HepG2 (cell line): ENCODE results near the gene ACTN4. TPM values are rescaled to one million over a fixed set of nuclear protein-coding genes. Genes with fewer than 3 reads are reported as not detected.

ENCODE experiments used
- CEBPG ChIP-seq: IDR thresholded peaks from 2 replicates; pipeline ENCODE4 v1.6.1; 2016
- ERF ChIP-seq: IDR thresholded peaks from 2 replicates; pipeline ENCODE4 v1.6.1; 2018; ENCODE audit warnings: missing biosample characterization, missing genetic modification reagents
- HNRNPUL1 ChIP-seq: fragments of 200-400 bp; formaldehyde crosslinking; IDR thresholded peaks from 2 replicates; pipeline ENCODE4 v1.6.1; 2017; ENCODE audit warnings: low read depth, mild to moderate bottlenecking, low read length, moderate library complexity
- JDP2 ChIP-seq: sonication (generic); formaldehyde crosslinking; IDR thresholded peaks from 2 replicates; pipeline ENCODE4 v1.8.1; 2022; ENCODE audit warnings: missing genetic modification reagents, borderline replicate concordance
- MAFF ChIP-seq: IDR thresholded peaks from 2 replicates; pipeline ENCODE4 v1.6.1; 2011; ENCODE audit warnings: low read depth, low read length, improper control_type of control experiment
- NKX3-1 ChIP-seq: sonication (generic); formaldehyde crosslinking; IDR thresholded peaks from 2 replicates; pipeline ENCODE4 v1.5.0; 2020; ENCODE audit warnings: missing genetic modification reagents
- NR0B2 ChIP-seq: sonication (generic); formaldehyde crosslinking; IDR thresholded peaks from 2 replicates; pipeline ENCODE4 v1.4.0; 2020; ENCODE audit warnings: mild to moderate bottlenecking, missing genetic modification reagents
- PHF20 ChIP-seq: sonication (generic); formaldehyde crosslinking; IDR thresholded peaks from 2 replicates; pipeline ENCODE4 v1.5.0; 2020; ENCODE audit warnings: mild to moderate bottlenecking, missing genetic modification reagents
- PHF5A ChIP-seq: IDR thresholded peaks from one replicate; pipeline ENCODE4 v1.6.1; 2018; ENCODE audit warnings: low read depth, missing genetic modification reagents; ENCODE audit not compliant: unreplicated experiment
- SP1 ChIP-seq, 2 experiments: fragments of 450-650 bp in 1 of 2; sonication (generic) in 1 of 2; formaldehyde crosslinking in 1 of 2; IDR thresholded peaks; 2 replicates each; pipeline versions ENCODE4 v1.4.0 to v1.6.1; 2016 to 2020; ENCODE audit warnings: missing genetic modification reagents in 1 of 2
- SRSF4 ChIP-seq: fragments of 200-400 bp; formaldehyde crosslinking; IDR thresholded peaks from one replicate; pipeline ENCODE4 v1.6.1; 2018; ENCODE audit warnings: mild to moderate bottlenecking, low read depth, low read length, moderate library complexity; ENCODE audit not compliant: poor library complexity, severe bottlenecking
- TBL1XR1 ChIP-seq: fragments of 150-350 bp; IDR thresholded peaks from 2 replicates; pipeline ENCODE4 v1.6.1; 2014; ENCODE audit warnings: borderline replicate concordance, low read length; ENCODE audit not compliant: partially characterized antibody
- U2AF2 ChIP-seq: fragments of 200-400 bp; formaldehyde crosslinking; IDR thresholded peaks from 2 replicates; pipeline ENCODE4 v1.6.1; 2017; ENCODE audit warnings: low read depth, mild to moderate bottlenecking, low read length
- UBTF ChIP-seq: sonication (generic); formaldehyde crosslinking; IDR thresholded peaks from 2 replicates; pipeline ENCODE4 v1.4.0; 2020; ENCODE audit warnings: mild to moderate bottlenecking, missing genetic modification reagents
- ZIK1 ChIP-seq: sonication (generic); formaldehyde crosslinking; IDR thresholded peaks from 2 replicates; pipeline ENCODE4 v1.5.0; 2020; ENCODE audit warnings: mild to moderate bottlenecking, low read depth, missing genetic modification reagents, borderline replicate concordance
- ZNF124 ChIP-seq: sonication (generic); formaldehyde crosslinking; IDR thresholded peaks from 2 replicates; pipeline ENCODE4 v1.4.0; 2020; ENCODE audit warnings: missing genetic modification reagents
- ZNF276 ChIP-seq: sonication (generic); formaldehyde crosslinking; IDR thresholded peaks from 2 replicates; pipeline ENCODE4 v1.4.0; 2020; ENCODE audit warnings: mild to moderate bottlenecking, low read depth, missing genetic modification reagents
- ZNF367 ChIP-seq: sonication (generic); formaldehyde crosslinking; IDR thresholded peaks from 2 replicates; pipeline ENCODE4 v1.4.0; 2020; ENCODE audit warnings: missing genetic modification reagents, borderline replicate concordance
- ZNF484 ChIP-seq: sonication (generic); formaldehyde crosslinking; IDR thresholded peaks from 2 replicates; pipeline ENCODE4 v1.5.1; 2020; ENCODE audit warnings: mild to moderate bottlenecking, low read depth, missing genetic modification reagents, borderline replicate concordance
- ZNF543 ChIP-seq: sonication (generic); formaldehyde crosslinking; IDR thresholded peaks from 2 replicates; pipeline ENCODE4 v1.4.0; 2020; ENCODE audit warnings: mild to moderate bottlenecking, missing genetic modification reagents
- ZNF557 ChIP-seq: sonication (generic); formaldehyde crosslinking; IDR thresholded peaks from 2 replicates; pipeline ENCODE4 v1.4.0; 2020; ENCODE audit warnings: missing genetic modification reagents
- ZNF761 ChIP-seq: sonication (generic); formaldehyde crosslinking; conservative IDR thresholded peaks from 2 replicates; pipeline ENCODE4 v1.4.0; 2020; ENCODE audit warnings: mild to moderate bottlenecking, missing genetic modification reagents
- ZNF773 ChIP-seq: sonication (generic); formaldehyde crosslinking; IDR thresholded peaks from 2 replicates; pipeline ENCODE4 v1.4.0; 2020; ENCODE audit warnings: missing genetic modification reagents, borderline replicate concordance
- ZNF83 ChIP-seq: sonication (generic); formaldehyde crosslinking; IDR thresholded peaks from 2 replicates; pipeline ENCODE4 v1.4.0; 2020; ENCODE audit warnings: missing genetic modification reagents, mild to moderate bottlenecking, borderline replicate concordance
- polyA plus RNA-seq, 8 experiments: library from polyadenylated mRNA; depleted of rRNA in 3 of 8; stranded (reverse) in 7 of 8; unstranded in 1 of 8; fragments of >200 nt; fragmentation: Illumina TruSeq in 4 of 8; extraction: Trizol in 4 of 8; gene quantifications; 2 replicates each; pipeline versions ENCODE4 v1.2.1 to v1.2.3, GENCODE V29; 2011 to 2016; ENCODE audit warnings: low read depth in 4 of 8, missing spikeins in 1 of 8, mixed read lengths in 1 of 8; ENCODE audit not compliant: insufficient read depth in 1 of 8
- total RNA-seq, 5 experiments: library from RNA; depleted of rRNA; stranded (reverse); fragments of >200 nt; fragmentation: Illumina TruSeq; extraction: Trizol; gene quantifications; 2 replicates each; pipeline ENCODE4 v1.2.3, GENCODE V29; 2016; ENCODE audit warnings: low read depth in 1 of 5

Gene ACTN4
- total and polyA plus RNA-seq, 2 of the 13 experiments (the other 11 are each of a cell fraction or from before 2014, with no cell fraction given): 171 to 192 TPM

GRCh38 chr19:38759590-38760003, 112.1 kb downstream of the ACTN4 start (continued):
- peak; percentile 75; the same call in 1 of the 2 replicates for TF ChIP-seq ERF (CRISPR knock-in tag)
- TF ChIP-seq TBL1XR1: peak; percentile 23
- TF ChIP-seq HNRNPUL1: no peak
- 0 out of 2 replicates have a peak, but pooled peaks have one; percentile 14 for TF ChIP-seq MAFF
- TF ChIP-seq ZNF543 (CRISPR knock-in tag): no peak
- TF ChIP-seq UBTF (CRISPR knock-in tag): no peak
- TF ChIP-seq ZNF773 (CRISPR knock-in tag): no peak
- peak; percentile 24 for TF ChIP-seq PHF5A (CRISPR knock-in tag)
- TF ChIP-seq JDP2 (CRISPR knock-in tag): no peak
- no peak for TF ChIP-seq ZNF761 (CRISPR knock-in tag)
- no peak for TF ChIP-seq ZNF557 (CRISPR knock-in tag)
- TF ChIP-seq CEBPG (CRISPR knock-in tag): peak; percentile 87
- 0 out of 2 replicates have a peak, but pooled peaks have one; percentile 56 for TF ChIP-seq NKX3-1 (CRISPR knock-in tag)
- TF ChIP-seq ZNF276: 0 out of 2 replicates have a peak, but pooled peaks have one; percentile 61
- TF ChIP-seq ZIK1: no peak
- no peak for TF ChIP-seq SRSF4
- TF ChIP-seq U2AF2: no peak
- no peak for TF ChIP-seq SP1 (IDR thresholded peaks at IDR 0.05)
- no peak for TF ChIP-seq SP1 (CRISPR knock-in tag; IDR thresholded peaks at IDR 0.05)
- peak; percentile 38; the same call in 1 of the 2 replicates for TF ChIP-seq ZNF124 (CRISPR knock-in tag)
- no peak for TF ChIP-seq ZNF367 (CRISPR knock-in tag)
- TF ChIP-seq ZNF484 (CRISPR knock-in tag): no peak
- no peak for TF ChIP-seq NR0B2 (CRISPR knock-in tag)
- TF ChIP-seq PHF20 (CRISPR knock-in tag): no peak
- no peak for TF ChIP-seq ZNF83
